Vagina (tissue), 2 donors: Measurements from ENCODE around the gene PIP5K1B. TPM values are rescaled to one million over a fixed set of nuclear protein-coding genes. Genes with fewer than 3 reads are reported as not detected.

ENCODE experiments used
- DNase-seq, 2 donors: peaks; one replicate each; pipeline ENCODE4 v3.0.0-alpha.2; 2017; ENCODE audit errors: extremely low spot score in 2 of 2
- H3K27ac ChIP-seq: fragments of 200-600 bp; sonication (generic); one replicate; pipeline ENCODE4 v1.5.1; 2019
- H3K27me3 ChIP-seq: fragments of 200-600 bp; sonication (generic); one replicate; pipeline ENCODE4 v1.5.1; 2019
- H3K36me3 ChIP-seq, 2 donors: fragments of 200-600 bp; sonication (generic); one replicate each; pipeline ENCODE4 v1.5.1; 2017 to 2019
- H3K4me1 ChIP-seq: fragments of 200-600 bp; sonication (generic); one replicate; pipeline ENCODE4 v1.5.1; 2019
- H3K4me3 ChIP-seq, 2 donors: fragments of 200-600 bp; sonication (generic); 1 replicate in 1 of 2; 2 replicates in 1 of 2; pipeline ENCODE4 v1.5.1; 2016 to 2019
- H3K9me3 ChIP-seq: fragments of 200-600 bp; sonication (generic); one replicate; pipeline ENCODE4 v1.5.1; 2019
- POLR2A ChIP-seq, 2 donors: fragments of 450-650 bp; IDR thresholded peaks; one replicate each; pipeline ENCODE4 v1.6.1; 2017; ENCODE audit warnings: antibody characterized with exemption in 2 of 2, mild to moderate bottlenecking in 2 of 2, moderate library complexity in 2 of 2
- POLR2AphosphoS5 ChIP-seq, 2 donors: sonication (generic); formaldehyde crosslinking; IDR thresholded peaks; one replicate each; pipeline ENCODE4 v1.9.0; 2017; ENCODE audit warnings: antibody characterized with exemption in 2 of 2, mild to moderate bottlenecking in 2 of 2, low read depth in 1 of 2; ENCODE audit not compliant: insufficient read depth in 1 of 2
- intact Hi-C: fragments of 100-400 bp; cut with DNase I; formaldehyde crosslinking; loops from one replicate; pipeline ENCODE4 v1.15.1; 2023
- total RNA-seq: library from RNA; depleted of rRNA; stranded (reverse); fragments of >200 nt; gene quantifications from one replicate; pipeline ENCODE4 v1.2.3, GENCODE V29; 2016
- TF ChIP-seq, protein P1 (sequence below), 3 experiments: fragments of 450-650 bp in 2 of 3; fragments of 200-600 bp in 1 of 3; sonication (generic) in 1 of 3; IDR thresholded peaks; one replicate each; pipeline ENCODE4 v1.5.1; 2017 to 2019; ENCODE audit warnings: antibody characterized with exemption in 3 of 3, mild to moderate bottlenecking in 2 of 3, moderate library complexity in 2 of 3

The PIP5K1B gene
- total RNA-seq, 1 donor from 2014 or later = 2.9 TPM

- intact Hi-C loops = no loop called here
- no peak overlapping the region for H3K27ac ChIP-seq
These were observed 167.0 kb downstream of the PIP5K1B start for GRCh38 chr9:68872026-68872501.

DNA sequence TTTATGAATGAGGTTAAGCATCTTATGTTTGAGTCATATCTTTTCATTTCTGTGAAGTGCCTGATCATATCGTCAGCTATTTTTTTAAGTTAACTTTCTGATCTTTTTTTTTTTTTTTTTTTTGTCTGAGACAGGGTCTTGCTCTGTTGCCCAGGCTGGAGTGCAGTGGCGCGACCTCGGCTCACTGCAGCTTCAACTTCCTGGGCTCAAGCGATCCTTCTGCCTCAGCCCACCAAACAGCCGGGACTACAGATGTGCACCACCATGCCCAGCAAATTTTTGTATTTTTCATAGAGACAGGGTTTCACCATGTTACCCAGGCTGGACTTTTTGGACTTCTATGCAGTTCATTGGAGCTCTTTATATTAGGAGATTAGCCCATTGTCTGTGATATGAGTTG lies 168.1 kb downstream of the PIP5K1B start:
- TF ChIP-seq, protein P1, sequence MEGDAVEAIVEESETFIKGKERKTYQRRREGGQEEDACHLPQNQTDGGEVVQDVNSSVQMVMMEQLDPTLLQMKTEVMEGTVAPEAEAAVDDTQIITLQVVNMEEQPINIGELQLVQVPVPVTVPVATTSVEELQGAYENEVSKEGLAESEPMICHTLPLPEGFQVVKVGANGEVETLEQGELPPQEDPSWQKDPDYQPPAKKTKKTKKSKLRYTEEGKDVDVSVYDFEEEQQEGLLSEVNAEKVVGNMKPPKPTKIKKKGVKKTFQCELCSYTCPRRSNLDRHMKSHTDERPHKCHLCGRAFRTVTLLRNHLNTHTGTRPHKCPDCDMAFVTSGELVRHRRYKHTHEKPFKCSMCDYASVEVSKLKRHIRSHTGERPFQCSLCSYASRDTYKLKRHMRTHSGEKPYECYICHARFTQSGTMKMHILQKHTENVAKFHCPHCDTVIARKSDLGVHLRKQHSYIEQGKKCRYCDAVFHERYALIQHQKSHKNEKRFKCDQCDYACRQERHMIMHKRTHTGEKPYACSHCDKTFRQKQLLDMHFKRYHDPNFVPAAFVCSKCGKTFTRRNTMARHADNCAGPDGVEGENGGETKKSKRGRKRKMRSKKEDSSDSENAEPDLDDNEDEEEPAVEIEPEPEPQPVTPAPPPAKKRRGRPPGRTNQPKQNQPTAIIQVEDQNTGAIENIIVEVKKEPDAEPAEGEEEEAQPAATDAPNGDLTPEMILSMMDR (IDR thresholded peaks at IDR 0.05) = no peak
- no peak for TF ChIP-seq POLR2AphosphoS5 (IDR thresholded peaks at IDR 0.05; ENCODE audit: insufficient read depth in 1 of 2, low read depth in 1 of 2)
- no peak for TF ChIP-seq POLR2A (IDR thresholded peaks at IDR 0.05)
- no peak overlapping the region for H3K27ac ChIP-seq
- no peaks in the 10 kb centered on the region for H3K4me1 ChIP-seq
- H3K4me3 ChIP-seq = no peak overlapping the region
- H3K36me3 ChIP-seq = no peaks in the 10 kb centered on the region
- no peaks in the 10 kb centered on the region for H3K9me3 ChIP-seq
- no peak for DNase-seq
- no peaks in the 10 kb centered on the region for H3K27me3 ChIP-seq
- intact Hi-C loops = no loop called here

More at GRCh38 chr9:68872026-68872501, 167.0 kb downstream of the PIP5K1B start:
- no peak for DNase-seq
- TF ChIP-seq POLR2A (IDR thresholded peaks at IDR 0.05) = no peak
- no peak for TF ChIP-seq POLR2AphosphoS5 (IDR thresholded peaks at IDR 0.05; ENCODE audit: insufficient read depth in 1 of 2, low read depth in 1 of 2)
- TF ChIP-seq, protein P1 (IDR thresholded peaks at IDR 0.05) = no peak
- Histone ChIP-seq H3K4me3 (no peak overlapping the region), H3K36me3 (no peaks in the 10 kb centered on the region), H3K27me3 (no peaks in the 10 kb centered on the region), H3K4me1 (no peaks in the 10 kb centered on the region), H3K9me3 (no peaks in the 10 kb centered on the region)

GRCh38 chr9:68876273-68876672 lies 171.2 kb downstream of the PIP5K1B start:
- intact Hi-C loops = no loop called here
- Histone ChIP-seq H3K9me3 (no peaks in the 10 kb centered on the region), H3K27ac (no peak overlapping the region), H3K36me3 (no peaks in the 10 kb centered on the region), H3K27me3 (no peaks in the 10 kb centered on the region), H3K4me3 (no peak overlapping the region), H3K4me1 (no peaks in the 10 kb centered on the region)
- no peak for DNase-seq
- TF ChIP-seq POLR2A (IDR thresholded peaks at IDR 0.05) (no peak), POLR2AphosphoS5 (IDR thresholded peaks at IDR 0.05; ENCODE audit: insufficient read depth in 1 of 2, low read depth in 1 of 2) (no peak)
- TF ChIP-seq, protein P1 (IDR thresholded peaks at IDR 0.05) = no peak

DNA sequence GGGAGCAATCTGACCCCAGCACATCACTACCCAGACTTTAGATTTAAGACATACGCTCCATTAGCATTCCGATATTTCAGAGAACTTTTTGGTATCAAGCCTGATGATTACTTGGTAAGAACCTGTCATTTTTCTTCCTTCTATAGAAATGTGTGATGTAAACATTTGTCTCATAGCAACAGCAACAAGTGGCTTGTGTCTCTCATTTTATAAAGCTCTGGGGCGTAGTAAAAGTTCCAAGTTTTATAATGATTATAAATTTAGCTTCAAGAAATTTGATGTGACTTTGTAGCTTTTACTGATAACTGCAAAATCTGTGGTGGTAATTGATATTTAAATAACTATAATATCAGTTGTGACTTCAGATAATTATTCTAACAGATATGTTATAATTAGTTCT lies 171.6 kb downstream of the PIP5K1B start:
- intact Hi-C loops = no loop called here
- no peaks in the 10 kb centered on the region for H3K4me1 ChIP-seq
- no peak for DNase-seq
- no peaks in the 10 kb centered on the region for H3K9me3 ChIP-seq
- H3K27me3 ChIP-seq = no peaks in the 10 kb centered on the region
- TF ChIP-seq, protein P1 (IDR thresholded peaks at IDR 0.05) = no peak
- TF ChIP-seq POLR2A (IDR thresholded peaks at IDR 0.05) = no peak
- TF ChIP-seq POLR2AphosphoS5 (IDR thresholded peaks at IDR 0.05; ENCODE audit: insufficient read depth in 1 of 2, low read depth in 1 of 2) = no peak
- no peak overlapping the region for H3K4me3 ChIP-seq
- H3K36me3 ChIP-seq = no peaks in the 10 kb centered on the region
- no peak overlapping the region for H3K27ac ChIP-seq

DNA sequence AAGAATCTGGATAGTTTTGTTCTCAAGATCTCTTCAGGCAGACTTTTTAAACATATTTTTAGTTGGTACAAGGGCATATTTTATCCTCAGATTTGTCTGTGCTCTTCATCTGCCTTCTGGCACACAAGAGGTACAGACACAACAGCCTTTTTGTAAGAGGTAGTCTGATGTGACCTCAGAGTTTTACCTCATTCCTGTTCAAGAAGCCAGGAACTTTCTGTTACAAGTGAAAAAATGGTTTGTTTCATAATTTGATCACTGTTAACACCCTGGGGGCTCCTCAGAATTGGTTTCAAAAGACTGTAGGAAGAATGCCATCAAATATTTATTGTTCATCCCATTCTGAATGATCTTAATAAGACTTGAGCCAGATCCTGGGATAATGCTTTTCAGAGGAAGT lies 172.2 kb downstream of the PIP5K1B start:
- intact Hi-C loops = no loop called here
- TF ChIP-seq, protein P1 (IDR thresholded peaks at IDR 0.05) = no peak
- TF ChIP-seq POLR2AphosphoS5 (IDR thresholded peaks at IDR 0.05; ENCODE audit: insufficient read depth in 1 of 2, low read depth in 1 of 2) (no peak), POLR2A (IDR thresholded peaks at IDR 0.05) (no peak)
- Histone ChIP-seq H3K4me1 (no peaks in the 10 kb centered on the region), H3K27ac (no peak overlapping the region), H3K4me3 (no peak overlapping the region), H3K36me3 (no peaks in the 10 kb centered on the region), H3K9me3 (no peaks in the 10 kb centered on the region), H3K27me3 (no peaks in the 10 kb centered on the region)
- no peak for DNase-seq
